ENCODE results near the gene DAZAP1.

DNA sequence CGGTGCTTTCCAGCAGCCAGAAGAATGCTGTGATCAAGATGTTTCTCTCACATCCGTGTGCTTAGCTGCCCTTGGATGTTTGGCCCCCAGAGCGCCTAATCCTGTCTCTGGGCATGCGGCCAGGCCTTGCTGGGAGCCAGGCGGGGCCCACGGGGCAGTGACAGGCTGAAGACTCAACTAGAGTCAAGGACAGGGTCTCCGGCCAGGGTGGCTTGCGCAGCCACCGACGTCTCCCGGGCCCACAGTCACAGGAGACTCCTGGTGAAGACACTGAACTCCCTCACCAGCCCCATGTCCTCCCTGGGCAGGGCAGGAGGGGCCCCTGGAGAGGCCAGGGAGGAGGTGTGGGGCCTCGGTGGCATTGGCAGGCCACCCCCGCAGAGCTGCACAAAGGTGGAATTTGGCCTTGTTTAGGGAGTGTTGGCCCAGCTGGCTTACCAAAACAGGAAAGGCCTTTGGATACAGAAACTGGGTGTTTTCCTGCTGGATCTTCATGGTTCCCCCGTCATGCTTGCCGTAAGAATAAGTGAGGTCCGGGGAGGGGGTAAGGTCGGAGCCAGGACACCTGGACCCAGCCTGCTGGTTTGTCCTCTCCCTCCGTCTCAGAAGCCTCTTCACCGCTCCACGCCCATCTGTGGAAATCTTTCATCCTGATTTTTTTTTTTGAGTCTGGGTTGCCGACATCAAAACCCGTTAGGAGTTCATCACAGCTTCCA, 33.7 kb upstream of the DAZAP1 start:
- no peak for TF ChIP-seq CTCF (conservative IDR thresholded peaks at IDR 0.05; ENCODE audit: low read length)
- TF ChIP-seq EZH2phosphoT487 (IDR thresholded peaks at IDR 0.05; ENCODE audit: borderline replicate concordance), result no peak

Measured in Loucy (cell line).